HG02943 (cell line): ENCODE measurements around the gene NPSR1.

Experiments used
- ATAC-seq: cut with Tn5 transposase; IDR thresholded peaks from one replicate; pipeline ENCODE4 v1.9.1; 2021; ENCODE audit warnings: mild to moderate bottlenecking, low read depth, moderate library complexity; ENCODE audit not compliant: unreplicated experiment

NPSR1 gene

GRCh38 chr7:34719636-34720035, 61.6 kb downstream of the NPSR1 start:
- no peak for ATAC-seq

GRCh38 chr7:34720289-34720688, 62.3 kb downstream of the NPSR1 start:
- ATAC-seq: no peak

- ATAC-seq: no peak
These were observed 65.3 kb downstream of the NPSR1 start for GRCh38 chr7:34723338-34723737.

- ATAC-seq: no peak
These were observed 66.0 kb downstream of the NPSR1 start for GRCh38 chr7:34723866-34724490.

- ATAC-seq: no peak
These were observed 68.2 kb downstream of the NPSR1 start for GRCh38 chr7:34726221-34726620.

GRCh38 chr7:34727464-34727995, 69.5 kb downstream of the NPSR1 start:
- no peak for ATAC-seq

- no peak for ATAC-seq
These were observed 70.1 kb downstream of the NPSR1 start for GRCh38 chr7:34728156-34728555.

GRCh38 chr7:34734771-34735170, 76.8 kb downstream of the NPSR1 start:
- peak; percentile 48 for ATAC-seq

- no peak for ATAC-seq
These were observed 77.5 kb downstream of the NPSR1 start for GRCh38 chr7:34735526-34735925.

- no peak for ATAC-seq
These were observed 81.8 kb downstream of the NPSR1 start for GRCh38 chr7:34739651-34740300.

GRCh38 chr7:34740840-34741239, 82.8 kb downstream of the NPSR1 start:
- ATAC-seq: no peak

GRCh38 chr7:34747176-34747781, 89.3 kb downstream of the NPSR1 start:
- ATAC-seq: no peak

GRCh38 chr7:34747867-34748727, 90.1 kb downstream of the NPSR1 start:
- ATAC-seq: peak; percentile 37

- ATAC-seq: no peak
These were observed 90.7 kb downstream of the NPSR1 start for GRCh38 chr7:34748728-34749089.

GRCh38 chr7:34749446-34749845, 91.4 kb downstream of the NPSR1 start:
- ATAC-seq: no peak

- ATAC-seq: no peak
These were observed 92.2 kb downstream of the NPSR1 start for GRCh38 chr7:34750209-34750608.

- no peak for ATAC-seq
These were observed 92.6 kb downstream of the NPSR1 start for GRCh38 chr7:34750636-34751035.

GRCh38 chr7:34751725-34752643, 94.0 kb downstream of the NPSR1 start:
- peak; percentile 36 for ATAC-seq

GRCh38 chr7:34752929-34753328, 94.9 kb downstream of the NPSR1 start:
- peak; percentile 32 for ATAC-seq

- peak; percentile 38 for ATAC-seq
These were observed 97.0 kb downstream of the NPSR1 start for GRCh38 chr7:34755008-34755407.
